Kidney (tissue), 14 donors: ENCODE data around the gene DLD. TPM values are rescaled to one million over a fixed set of nuclear protein-coding genes. Genes with fewer than 3 reads are reported as not detected.

Experiments used
- DNase-seq, 5 donors: peaks; one replicate each; pipeline ENCODE4 v3.0.0-alpha.2; 2013 to 2020
- FAIRE-seq: peaks from 2 replicates; lab custom pipeline; 2012; peaks lifted over from hg19 to GRCh38; lab: Jason Lieb, UNC
- H3K27ac ChIP-seq, 2 donors: one replicate each; pipeline ENCODE4 v1.7.0; 2013; ENCODE audit warnings: low read depth in 2 of 2, low read length in 2 of 2, inconsistent platforms in 1 of 2
- H3K27me3 ChIP-seq: one replicate; pipeline ENCODE4 v1.7.1; 2013; ENCODE audit warnings: low read length, inconsistent platforms; ENCODE audit not compliant: control insufficient read depth, insufficient read depth
- H3K36me3 ChIP-seq, 3 donors: one replicate each; pipeline versions ENCODE4 v1.7.0 to v1.7.1; 2013; ENCODE audit warnings: low read length in 3 of 3, control low read depth in 1 of 3, inconsistent platforms in 1 of 3; ENCODE audit not compliant: insufficient read depth in 3 of 3, control insufficient read depth in 2 of 3
- H3K4me1 ChIP-seq, 3 donors: one replicate each; pipeline versions ENCODE4 v1.7.0 to v1.7.1; 2013; ENCODE audit warnings: low read length in 3 of 3, inconsistent platforms in 1 of 3, low read depth in 1 of 3; ENCODE audit not compliant: control insufficient read depth in 2 of 3, insufficient read depth in 2 of 3
- H3K4me3 ChIP-seq, 3 donors: one replicate each; pipeline versions ENCODE4 v1.7.0 to v1.8.1; 2013; ENCODE audit warnings: low read length in 3 of 3, control low read depth in 1 of 3, inconsistent platforms in 1 of 3
- H3K9ac ChIP-seq, 3 donors: one replicate each; pipeline versions ENCODE4 v1.7.0 to v1.7.1; 2013; ENCODE audit warnings: low read length in 3 of 3, control low read depth in 1 of 3, inconsistent platforms in 1 of 3
- H3K9me3 ChIP-seq, 3 donors: one replicate each; pipeline versions ENCODE4 v1.7.0 to v1.7.1; 2013; ENCODE audit warnings: low read length in 3 of 3, control low read depth in 1 of 3, inconsistent platforms in 1 of 3; ENCODE audit not compliant: control insufficient read depth in 2 of 3, insufficient read depth in 1 of 3
- CTCF ChIP-seq: IDR thresholded peaks from 3 replicates; pipeline ENCODE4 v1.5.1; 2012; ENCODE audit warnings: mild to moderate bottlenecking, moderate library complexity, borderline replicate concordance; ENCODE audit not compliant: insufficient read depth; ENCODE audit errors: extremely low read depth
- intact Hi-C: fragments of 100-400 bp; cut with DNase I; formaldehyde crosslinking; loops from one replicate; pipeline ENCODE4 v1.11.1; 2022
- polyA plus RNA-seq: library from polyadenylated mRNA; stranded (reverse); fragments of 350-450 nt; fragmentation: Illumina TruSeq; extraction: RNeasy Lipid Tissue Mini Kit (QIAGEN cat#74804); gene quantifications from one replicate; pipeline ENCODE4 v1.2.3, GENCODE V29; 2014; ENCODE audit warnings: low read depth, low replicate concordance; ENCODE audit not compliant: insufficient read depth
- total RNA-seq: library from RNA; stranded (reverse); fragmentation: NEBNext Ultra II Directional; extraction: Animal tissue kit (Norgen Biotek cat#: 25700); gene quantifications from one replicate; pipeline ENCODE4 v1.2.1, GENCODE V29; 2021
- donor health status: control.
- donor health status: control.
- donor health status: control.
- donor health status: control.
- donor health status: control.
- donor health status: DM: yes; HTN: yes; CAD: no.
- donor health status: Normal renal cell carcinoma (clear cell type).

Gene DLD
- total and polyA plus RNA-seq, 2 donors from 2014 or later: 78.6 to 153 TPM

DNA sequence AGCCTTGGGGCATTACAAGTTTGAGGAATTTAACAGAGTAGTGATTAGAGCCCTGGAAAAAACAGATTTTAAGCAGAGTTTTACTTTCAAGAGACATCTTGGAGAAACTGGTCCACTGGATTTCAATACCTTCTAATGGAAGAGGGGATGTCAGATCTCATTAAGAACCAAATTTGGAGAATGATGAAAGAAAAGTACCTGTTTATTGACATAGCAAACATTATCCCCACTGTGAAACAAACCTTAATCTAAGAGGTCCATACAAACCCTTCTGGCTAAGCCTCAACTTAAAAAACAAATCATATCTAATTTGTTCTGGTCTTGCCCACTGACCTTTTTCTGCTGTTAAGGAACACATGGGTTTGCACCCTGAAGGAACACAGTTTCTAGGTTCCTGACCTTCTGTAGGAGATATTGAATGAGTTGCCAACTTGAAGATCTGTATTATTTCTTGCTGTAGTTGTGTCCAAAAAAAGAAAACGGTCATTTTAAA is 58.5 kb downstream of the DLD start:
- Histone ChIP-seq H3K27me3 (no peaks in the 10 kb centered on the region), H3K4me1 (peaks cover 0 to 7% (median 6%) of the 10 kb centered on the region in 3 donors), H3K9ac (no peak overlapping the region), H3K4me3 (no peak overlapping the region), H3K9me3 (no peaks in the 10 kb centered on the region), H3K36me3 (peaks cover 2 to 50% (median 42%) of the 10 kb centered on the region in 3 donors), H3K27ac (no peak overlapping the region)
- TF ChIP-seq CTCF: no peak
- intact Hi-C loops: no loop called here
- DNase-seq (no peak), FAIRE-seq (no peak)

DNA sequence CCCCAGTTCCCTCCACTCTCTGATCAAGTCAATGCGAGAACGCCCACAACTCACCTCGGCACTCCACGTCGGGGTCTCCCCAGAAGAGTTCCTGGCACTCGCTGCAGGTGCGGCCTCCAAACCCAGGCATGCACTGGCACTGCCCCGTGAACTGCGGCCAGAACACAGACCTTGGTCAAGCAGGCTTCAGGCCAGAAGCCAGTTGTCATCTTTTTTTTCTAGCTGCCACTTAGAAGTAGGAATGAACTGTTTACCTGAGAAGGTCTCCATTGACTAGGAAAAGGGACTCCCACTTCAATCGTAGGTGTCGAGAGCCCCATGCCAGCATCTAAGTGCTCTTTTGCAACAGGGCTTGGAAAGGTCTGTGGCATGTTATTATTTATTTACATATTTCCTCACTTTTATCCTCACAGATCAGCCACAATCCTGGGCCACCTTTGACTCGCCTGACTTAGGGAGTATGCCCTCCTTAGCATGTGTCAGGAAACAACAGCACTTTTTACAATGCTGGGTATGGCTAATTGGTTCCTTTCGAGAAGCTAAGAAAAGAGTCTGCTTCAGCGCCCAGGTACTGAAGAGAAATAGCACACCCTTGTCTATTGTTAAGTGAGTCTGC is 60.3 kb downstream of the DLD start:
- DNase-seq: no peak
- no peak for FAIRE-seq
- intact Hi-C loops: no loop called here
- Histone ChIP-seq H3K27me3 (no peaks in the 10 kb centered on the region), H3K4me3 (no peak overlapping the region), H3K27ac (no peak overlapping the region), H3K9ac (no peak overlapping the region), H3K4me1 (peaks cover 0 to 7% (median 6%) of the 10 kb centered on the region in 3 donors), H3K36me3 (peaks cover 2 to 59% (median 34%) of the 10 kb centered on the region in 3 donors), H3K9me3 (no peaks in the 10 kb centered on the region)
- TF ChIP-seq CTCF: no peak

DNA sequence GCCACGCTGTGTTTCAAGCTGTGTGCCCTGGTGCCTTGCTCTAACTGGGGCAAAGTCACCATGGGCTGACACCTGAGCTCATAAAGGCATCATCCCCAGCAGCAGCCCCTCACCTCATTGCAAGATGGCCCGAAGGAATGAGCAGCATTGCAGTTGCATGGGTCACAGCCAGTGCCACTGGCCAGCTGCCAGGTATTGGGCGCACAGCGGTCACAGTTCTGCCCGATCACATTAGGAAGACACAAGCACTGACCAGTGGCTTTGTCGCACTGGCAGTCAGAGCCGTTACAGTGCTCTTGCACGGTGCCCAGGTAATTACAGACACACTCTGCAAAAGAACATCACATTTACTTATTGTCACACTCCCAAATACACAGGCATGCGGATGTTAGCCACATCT is 60.9 kb downstream of the DLD start:
- no peak overlapping the region for H3K4me3 ChIP-seq
- peaks cover 2 to 59% (median 31%) of the 10 kb centered on the region in 3 donors for H3K36me3 ChIP-seq
- no peak overlapping the region for H3K9ac ChIP-seq
- intact Hi-C loops: no loop called here
- peaks cover 0 to 7% (median 6%) of the 10 kb centered on the region in 3 donors for H3K4me1 ChIP-seq
- DNase-seq: no peak
- FAIRE-seq: no peak
- no peaks in the 10 kb centered on the region for H3K9me3 ChIP-seq
- no peak for TF ChIP-seq CTCF
- no peak overlapping the region for H3K27ac ChIP-seq
- H3K27me3 ChIP-seq: no peaks in the 10 kb centered on the region
